ENCODE measurements around the gene GRID2.

DNA sequence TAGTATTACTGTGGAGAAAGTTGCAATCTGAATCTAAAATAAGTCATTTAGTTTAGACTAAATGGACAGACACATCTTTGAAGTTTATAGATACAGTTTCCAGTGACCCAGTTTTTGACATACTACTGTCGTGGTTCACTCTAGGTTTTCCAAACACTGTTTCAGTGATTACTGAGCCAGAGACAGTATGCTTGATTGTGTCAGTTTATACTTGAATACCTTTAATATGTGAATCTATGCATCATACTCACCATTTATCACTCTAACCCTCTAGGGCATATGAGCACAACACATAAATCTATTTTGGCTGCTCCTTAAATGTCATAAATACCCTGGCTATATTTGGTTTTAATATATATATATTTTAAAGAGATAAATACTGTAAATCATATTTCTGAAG lies 173.5 kb downstream of the GRID2 start:
- TF ChIP-seq, protein P1, sequence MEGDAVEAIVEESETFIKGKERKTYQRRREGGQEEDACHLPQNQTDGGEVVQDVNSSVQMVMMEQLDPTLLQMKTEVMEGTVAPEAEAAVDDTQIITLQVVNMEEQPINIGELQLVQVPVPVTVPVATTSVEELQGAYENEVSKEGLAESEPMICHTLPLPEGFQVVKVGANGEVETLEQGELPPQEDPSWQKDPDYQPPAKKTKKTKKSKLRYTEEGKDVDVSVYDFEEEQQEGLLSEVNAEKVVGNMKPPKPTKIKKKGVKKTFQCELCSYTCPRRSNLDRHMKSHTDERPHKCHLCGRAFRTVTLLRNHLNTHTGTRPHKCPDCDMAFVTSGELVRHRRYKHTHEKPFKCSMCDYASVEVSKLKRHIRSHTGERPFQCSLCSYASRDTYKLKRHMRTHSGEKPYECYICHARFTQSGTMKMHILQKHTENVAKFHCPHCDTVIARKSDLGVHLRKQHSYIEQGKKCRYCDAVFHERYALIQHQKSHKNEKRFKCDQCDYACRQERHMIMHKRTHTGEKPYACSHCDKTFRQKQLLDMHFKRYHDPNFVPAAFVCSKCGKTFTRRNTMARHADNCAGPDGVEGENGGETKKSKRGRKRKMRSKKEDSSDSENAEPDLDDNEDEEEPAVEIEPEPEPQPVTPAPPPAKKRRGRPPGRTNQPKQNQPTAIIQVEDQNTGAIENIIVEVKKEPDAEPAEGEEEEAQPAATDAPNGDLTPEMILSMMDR (IDR thresholded peaks at IDR 0.05): no peak
- no peak for TF ChIP-seq POLR2A (IDR thresholded peaks at IDR 0.05)
- TF ChIP-seq POLR2AphosphoS5 (IDR thresholded peaks at IDR 0.05): no peak
- TF ChIP-seq EP300 (IDR thresholded peaks at IDR 0.05; ENCODE audit: low read depth): no peak

Data from transverse colon (tissue), 4 donors.